ENCODE data around the gene PODN.

PODN gene

GRCh38 chr1:53051676-53052075, 10.3 kb upstream of the PODN start:
- no peak for DNase-seq

GRCh38 chr1:53057127-53057526, 4.9 kb upstream of the PODN start:
- no peak for DNase-seq

GRCh38 chr1:53060579-53060978, 1.4 kb upstream of the PODN start:
- DNase-seq, result no peak

GRCh38 chr1:53061123-53061858, 722 bp upstream of the PODN start:
- no peak for DNase-seq

- no peak for DNase-seq
Observed at GRCh38 chr1:53062708-53063591, 937 bp downstream of the PODN start.

GRCh38 chr1:53063744-53064515, 1.9 kb downstream of the PODN start:
- DNase-seq, result no peak

- DNase-seq, result no peak
Observed at GRCh38 chr1:53065391-53065790, 3.4 kb downstream of the PODN start.

GRCh38 chr1:53066488-53066887, 4.5 kb downstream of the PODN start:
- no peak for DNase-seq

GRCh38 chr1:53066891-53067738, 5.1 kb downstream of the PODN start:
- no peak for DNase-seq

- no peak for DNase-seq
Observed at GRCh38 chr1:53067886-53068285, 5.9 kb downstream of the PODN start.

GRCh38 chr1:53068314-53069099, 6.5 kb downstream of the PODN start:
- no peak for DNase-seq

- DNase-seq, result no peak
Observed at GRCh38 chr1:53069265-53069662, 7.3 kb downstream of the PODN start.

- DNase-seq, result no peak
Observed at GRCh38 chr1:53069663-53070327, 7.8 kb downstream of the PODN start.

GRCh38 chr1:53070621-53071020, 8.6 kb downstream of the PODN start:
- DNase-seq, result no peak

GRCh38 chr1:53071167-53071865, 9.3 kb downstream of the PODN start:
- DNase-seq, result no peak

- DNase-seq, result no peak
Observed at GRCh38 chr1:53071915-53072314, 9.9 kb downstream of the PODN start.

- DNase-seq, result no peak
Observed at GRCh38 chr1:53073287-53073686, 11.3 kb downstream of the PODN start.

GRCh38 chr1:53073868-53074311, 11.9 kb downstream of the PODN start:
- DNase-seq, result no peak

GRCh38 chr1:53074313-53075154, 12.5 kb downstream of the PODN start:
- no peak for DNase-seq
